NCI-H1092 treated with DMSO at 0.1 percent for 48 hours (cell line): Measurements from ENCODE around the gene CPT1A.
"Not testable (repeated sequence)": the region's sequence is repeated elsewhere in the genome, so short reads cannot be mapped to it uniquely, and the experiment has no call there.

Experiments
- DNase-seq: peaks from one replicate; lab custom pipeline; 2025; lab: John Stamatoyannopoulos, UW

The CPT1A gene

DNA sequence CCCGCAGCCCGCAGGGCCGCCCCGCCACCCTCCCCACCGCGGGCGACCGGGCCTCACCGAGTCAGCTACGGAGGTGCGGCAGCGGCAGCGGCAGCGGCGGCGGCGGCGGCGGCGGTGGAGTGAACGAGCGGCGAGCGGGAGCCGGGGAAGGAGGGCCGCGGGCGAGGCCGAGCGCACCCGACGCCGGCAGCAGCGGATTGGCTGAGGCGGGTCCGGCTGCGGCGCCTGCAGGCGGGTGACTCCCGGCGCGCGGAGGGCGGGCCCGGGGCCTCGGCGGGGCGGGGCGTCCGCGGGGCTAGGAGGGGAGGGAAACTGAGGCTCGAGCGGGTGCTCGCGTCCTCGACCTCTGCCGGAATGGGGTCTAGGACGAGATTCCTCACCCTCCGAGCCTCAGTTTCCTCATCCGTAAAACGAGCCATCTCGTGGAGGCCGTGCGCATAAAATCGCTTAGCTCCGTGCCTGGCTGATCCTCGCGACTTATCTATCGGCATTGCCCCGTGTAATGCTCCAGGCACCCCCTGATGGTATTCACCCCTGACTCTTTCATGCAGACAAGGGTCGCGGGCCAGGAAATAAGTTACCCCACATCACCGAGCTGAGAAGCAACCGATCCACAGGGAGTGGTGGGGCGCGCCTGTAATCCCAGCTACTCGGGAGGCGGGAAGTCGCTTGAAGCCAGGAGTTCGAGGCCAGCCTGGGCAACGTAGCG lies at the start of gene CPT1A:
Gene CPT1A, minus strand, starts transcription at position 199 of the 709 bp plus-strand sequence. CDS start 26,442 bp downstream, outside the sequence.
- DNase-seq: peak; percentile 72

DNA sequence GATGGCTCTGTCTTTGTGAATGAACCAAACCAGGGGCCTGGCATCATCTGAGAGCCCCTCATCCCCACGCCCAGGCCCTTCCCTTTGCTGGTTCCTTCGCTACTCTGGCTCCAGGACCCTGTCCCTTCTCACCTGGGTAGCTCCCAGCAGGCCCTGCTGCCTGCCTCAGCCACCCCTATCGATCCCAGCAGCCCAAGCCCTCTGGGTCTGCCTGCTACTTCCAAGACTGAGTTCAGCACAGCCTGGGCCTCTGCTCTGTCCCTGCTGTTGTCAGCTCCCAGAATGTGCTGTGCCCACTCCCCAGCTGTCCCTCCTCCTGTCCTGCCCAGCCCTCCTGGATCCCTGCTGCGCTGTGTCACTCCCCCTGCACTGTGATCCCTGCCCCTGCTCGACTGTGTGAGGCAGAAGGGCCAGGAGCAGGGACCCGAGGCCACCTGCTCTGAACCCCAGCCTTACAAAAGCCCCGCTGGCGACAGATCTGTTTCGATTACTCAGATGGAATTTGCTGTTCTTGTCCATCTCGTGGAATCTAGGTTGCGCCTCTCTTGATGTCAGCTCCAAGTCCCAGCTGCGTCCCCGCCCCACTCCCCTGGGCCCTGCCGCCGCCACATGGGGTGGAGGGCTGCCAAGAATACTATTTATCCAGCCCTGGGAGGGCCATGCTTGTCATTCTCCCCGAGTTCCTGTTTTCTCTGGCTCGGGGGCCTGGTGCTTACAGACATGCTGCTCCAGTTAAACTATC lies 48.9 kb upstream of the CPT1A start:
- peak; percentile 5 for DNase-seq

GRCh38 chr11:68889948-68890446 lies 48.3 kb upstream of the CPT1A start:
- no peak for DNase-seq

DNA sequence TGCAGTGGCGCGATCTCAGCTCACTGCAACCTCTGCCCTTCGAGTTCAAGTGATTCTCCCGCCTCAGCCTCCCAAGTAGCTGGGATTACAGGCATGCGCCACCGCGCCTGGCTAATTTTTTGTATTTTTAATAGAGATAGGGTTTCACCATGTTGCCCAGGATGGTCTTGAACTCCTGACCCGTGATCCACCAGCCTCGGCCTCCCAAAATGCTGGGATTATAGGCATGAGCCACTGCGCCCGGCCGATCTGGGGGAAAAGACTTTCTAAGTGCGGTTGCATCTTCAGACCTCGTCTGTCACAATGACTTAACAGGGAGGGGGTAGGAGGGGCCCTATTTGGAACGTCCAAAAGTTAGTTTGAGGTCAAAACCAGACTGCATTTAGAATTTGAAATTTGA lies 43.1 kb upstream of the CPT1A start:
- not testable (repeated sequence) for DNase-seq

DNA sequence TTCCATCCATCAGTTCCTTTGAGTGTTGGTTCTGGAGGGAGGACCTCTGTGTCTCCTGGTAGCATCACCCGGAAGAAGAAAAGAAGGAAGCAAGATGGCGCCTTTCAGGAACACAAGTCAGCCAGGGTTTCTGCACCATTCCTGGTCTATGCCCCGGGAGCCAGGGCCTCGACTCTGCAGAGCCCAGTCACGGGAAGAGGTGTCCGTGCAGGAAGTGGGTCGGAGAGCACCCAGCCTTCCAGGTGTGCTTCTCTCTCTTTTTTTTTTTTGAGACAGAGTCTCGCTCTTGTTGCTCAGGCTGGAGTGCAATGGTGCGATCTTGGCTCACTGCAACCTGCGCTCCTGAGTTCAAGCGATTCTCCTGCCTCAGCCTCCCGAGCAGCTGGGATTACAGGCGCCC lies 40.7 kb upstream of the CPT1A start:
- no peak for DNase-seq

GRCh38 chr11:68881320-68881719 lies 39.6 kb upstream of the CPT1A start:
- no peak for DNase-seq

DNA sequence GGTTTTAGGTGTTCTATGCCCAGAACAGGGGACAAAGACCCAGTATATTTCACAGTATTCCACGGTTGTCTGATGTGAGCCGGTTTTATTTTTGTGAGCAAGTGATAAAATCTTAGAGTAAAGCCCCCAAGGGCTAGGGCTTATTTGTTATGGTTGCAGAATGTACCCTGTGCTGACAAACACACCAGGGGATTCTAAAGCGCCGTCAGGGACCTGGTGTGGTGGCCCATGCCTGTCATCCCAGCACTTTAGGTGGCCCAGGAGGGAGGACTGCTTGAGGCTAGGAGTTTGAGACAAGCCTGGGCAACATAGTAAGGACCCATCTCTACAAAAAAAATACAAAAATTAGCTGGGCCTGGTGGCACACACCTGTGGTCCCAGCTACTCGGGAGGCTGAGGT lies 39.1 kb upstream of the CPT1A start:
- DNase-seq: no peak

- no peak for DNase-seq
Measured at GRCh38 chr11:68878022-68878421, 36.3 kb upstream of the CPT1A start.

DNA sequence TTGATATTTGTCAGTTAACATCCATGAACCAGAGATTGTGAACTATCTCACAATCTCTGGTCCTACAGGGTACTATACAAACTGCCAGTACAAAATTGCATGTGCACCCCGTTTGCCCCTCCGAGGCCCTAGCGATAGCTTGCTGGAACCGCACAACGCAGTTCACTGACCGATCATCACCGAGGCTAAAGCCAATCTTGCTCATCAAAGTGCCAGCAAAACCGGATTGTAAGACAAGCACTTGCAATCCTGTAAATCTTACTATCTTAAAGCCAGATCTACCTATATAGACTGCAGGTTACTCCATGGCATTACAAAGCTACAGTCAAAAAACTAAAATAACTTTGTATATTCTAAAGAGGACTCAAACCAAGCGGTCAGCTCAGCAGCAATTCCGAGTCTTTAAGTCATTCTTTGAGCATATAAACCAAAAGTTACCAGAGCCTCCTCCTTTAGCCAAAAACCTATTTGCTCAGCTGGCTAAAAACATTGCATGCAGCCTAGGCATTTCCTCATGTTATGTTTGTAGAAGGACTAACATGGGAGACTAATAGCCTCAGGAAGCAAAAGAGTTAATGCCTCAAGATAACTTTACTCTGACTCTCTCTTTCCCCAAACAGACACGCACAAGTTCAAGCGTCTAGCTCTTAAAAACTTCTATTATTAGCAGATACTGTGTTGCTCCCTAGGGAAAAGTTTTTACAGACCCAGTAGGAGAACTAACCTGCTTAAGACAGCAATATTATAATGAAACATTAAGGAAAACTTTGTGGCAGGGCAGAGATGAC lies 30.7 kb upstream of the CPT1A start:
- no peak for DNase-seq

DNA sequence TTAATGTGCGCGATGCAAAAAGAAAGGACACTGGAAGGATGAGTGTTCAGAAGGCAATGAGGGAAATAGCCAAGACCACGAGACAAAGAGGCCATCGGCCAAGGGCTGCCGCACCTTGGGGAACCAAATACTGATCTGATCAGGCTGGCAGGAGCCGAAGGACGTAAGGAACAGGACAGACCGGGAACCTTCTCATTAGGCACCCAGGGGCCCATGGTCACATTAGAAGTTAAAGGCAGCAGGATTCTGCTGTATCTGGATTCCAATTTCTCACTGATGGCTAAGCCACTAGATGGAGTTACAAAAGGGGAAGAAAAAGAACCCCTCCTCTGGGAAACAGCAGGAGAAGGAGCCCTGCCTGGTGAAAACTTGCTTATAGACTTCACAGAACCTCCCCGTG lies 28.8 kb upstream of the CPT1A start:
- DNase-seq: no peak

- no peak for DNase-seq
Measured at GRCh38 chr11:68868221-68868835, 26.6 kb upstream of the CPT1A start.

GRCh38 chr11:68867066-68867465 lies 25.4 kb upstream of the CPT1A start:
- DNase-seq: no peak

GRCh38 chr11:68865241-68865640 lies 23.5 kb upstream of the CPT1A start:
- DNase-seq: no peak

- no peak for DNase-seq
Measured at GRCh38 chr11:68863553-68864265, 22.0 kb upstream of the CPT1A start.

DNA sequence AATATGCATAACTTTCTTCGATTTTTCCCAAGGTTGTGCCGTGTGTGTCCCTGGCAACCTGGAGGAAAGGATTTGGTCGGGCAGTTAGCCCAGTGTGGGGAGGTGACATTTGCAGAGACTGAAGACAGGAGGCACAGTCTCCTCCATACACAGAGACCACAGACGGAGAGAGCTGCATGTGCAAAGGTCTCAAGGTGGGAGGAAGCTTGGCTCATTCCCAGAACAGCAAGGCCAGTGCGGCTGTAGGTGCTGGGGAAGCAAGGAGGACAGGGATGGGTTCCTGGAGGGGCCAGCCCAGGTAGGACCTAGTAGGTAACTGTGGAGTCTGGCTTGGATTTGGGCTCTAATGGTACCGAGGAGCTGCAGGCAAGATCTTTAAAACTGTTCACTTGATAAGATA lies 20.7 kb upstream of the CPT1A start:
- DNase-seq: no peak

GRCh38 chr11:68859123-68859522 lies 17.4 kb upstream of the CPT1A start:
- DNase-seq: no peak

DNA sequence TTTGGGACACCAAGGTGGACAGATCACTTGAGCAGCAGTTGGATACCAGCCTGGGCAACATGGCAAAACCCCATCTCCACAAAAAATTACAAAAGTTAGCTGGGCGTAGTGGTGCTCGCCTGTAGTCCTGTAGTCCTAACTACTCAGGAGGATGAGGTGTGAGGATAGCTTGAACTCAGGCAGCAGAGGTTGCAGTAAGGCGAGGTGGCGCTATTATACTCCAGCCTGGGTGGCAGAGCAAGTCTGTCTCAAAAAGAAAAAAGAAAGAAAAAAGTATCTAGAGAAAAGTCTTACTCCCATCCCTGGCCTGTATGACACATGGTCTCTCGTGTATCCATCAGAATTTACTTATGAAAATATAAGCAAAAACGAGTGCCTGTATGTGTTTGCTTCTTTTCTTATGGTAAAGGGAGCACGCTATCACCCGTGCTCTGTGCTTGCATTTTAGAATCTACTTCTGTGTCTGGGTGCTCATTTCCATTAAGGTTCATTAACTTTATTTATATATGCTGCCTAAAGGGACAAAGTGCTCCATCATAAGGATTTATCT lies 15.4 kb upstream of the CPT1A start:
- no peak for DNase-seq

DNA sequence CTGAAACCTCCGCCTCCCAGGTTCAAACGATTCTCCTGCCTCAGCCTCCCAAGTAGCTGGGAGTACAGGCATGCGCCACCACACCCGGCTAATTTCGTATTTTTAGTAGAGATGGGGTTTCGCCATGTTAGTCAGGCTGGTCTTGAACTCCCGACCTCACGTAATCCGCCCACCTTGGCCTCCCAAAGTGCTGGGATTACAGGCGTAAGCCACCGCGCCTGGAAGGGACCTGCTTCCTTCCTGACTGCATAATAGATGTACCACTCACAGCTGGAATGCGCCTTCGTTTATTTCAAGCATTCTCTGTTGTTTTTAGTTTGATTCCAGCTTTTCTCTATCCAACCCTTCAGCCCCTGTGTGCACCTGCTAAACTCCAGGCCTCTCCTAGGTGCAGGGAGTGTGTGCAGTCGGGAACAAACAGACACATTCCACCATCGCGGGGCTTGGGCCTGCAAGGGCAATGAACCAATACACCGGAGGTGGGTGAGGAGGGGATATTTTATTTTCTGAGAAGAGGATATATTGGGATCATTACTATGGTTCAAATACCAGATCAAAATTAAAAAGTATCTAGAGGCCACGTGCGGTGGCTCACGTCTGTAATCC lies 14.8 kb upstream of the CPT1A start:
- DNase-seq: not testable (repeated sequence)

GRCh38 chr11:68855205-68855981 lies 13.7 kb upstream of the CPT1A start:
- no peak for DNase-seq
